ENCODE results near the gene AKAP13. TPM values are rescaled to one million over a fixed set of nuclear protein-coding genes. Genes with fewer than 3 reads are reported as not detected.

Gene AKAP13
- total RNA-seq, 4 donors from 2014 or later = 332 to 362 (median 351) TPM

DNA sequence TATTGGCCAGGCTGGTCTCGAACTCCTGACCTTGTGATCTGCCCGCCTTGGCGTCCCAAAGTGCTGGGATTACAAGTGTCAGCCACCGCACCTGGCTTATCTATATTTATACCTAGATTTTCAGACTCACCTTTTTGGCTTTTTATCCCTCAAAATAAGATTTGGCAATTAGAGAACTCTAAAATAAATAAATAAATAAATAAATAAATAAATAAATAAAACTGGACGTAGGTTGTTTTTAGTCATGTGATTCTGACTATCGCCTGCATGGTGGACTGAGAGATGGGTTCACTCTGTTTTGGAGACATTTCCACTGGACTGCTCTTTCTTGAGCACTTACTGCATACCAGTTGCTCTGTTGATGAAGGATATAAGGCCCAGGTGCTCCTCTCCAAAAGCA is 46.2 kb upstream of the AKAP13 start:
- H3K27ac ChIP-seq = no peak overlapping the region
- H3K4me3 ChIP-seq = no peak overlapping the region
- H3K36me3 ChIP-seq = no peaks in the 10 kb centered on the region
- 94 to 97% methylated on average over 6 of the region's 6 CpGs for WGBS, 2 donors
- no peak for DNase-seq (ENCODE audit: low spot score in 2 of 2)
- TF ChIP-seq, protein P1, sequence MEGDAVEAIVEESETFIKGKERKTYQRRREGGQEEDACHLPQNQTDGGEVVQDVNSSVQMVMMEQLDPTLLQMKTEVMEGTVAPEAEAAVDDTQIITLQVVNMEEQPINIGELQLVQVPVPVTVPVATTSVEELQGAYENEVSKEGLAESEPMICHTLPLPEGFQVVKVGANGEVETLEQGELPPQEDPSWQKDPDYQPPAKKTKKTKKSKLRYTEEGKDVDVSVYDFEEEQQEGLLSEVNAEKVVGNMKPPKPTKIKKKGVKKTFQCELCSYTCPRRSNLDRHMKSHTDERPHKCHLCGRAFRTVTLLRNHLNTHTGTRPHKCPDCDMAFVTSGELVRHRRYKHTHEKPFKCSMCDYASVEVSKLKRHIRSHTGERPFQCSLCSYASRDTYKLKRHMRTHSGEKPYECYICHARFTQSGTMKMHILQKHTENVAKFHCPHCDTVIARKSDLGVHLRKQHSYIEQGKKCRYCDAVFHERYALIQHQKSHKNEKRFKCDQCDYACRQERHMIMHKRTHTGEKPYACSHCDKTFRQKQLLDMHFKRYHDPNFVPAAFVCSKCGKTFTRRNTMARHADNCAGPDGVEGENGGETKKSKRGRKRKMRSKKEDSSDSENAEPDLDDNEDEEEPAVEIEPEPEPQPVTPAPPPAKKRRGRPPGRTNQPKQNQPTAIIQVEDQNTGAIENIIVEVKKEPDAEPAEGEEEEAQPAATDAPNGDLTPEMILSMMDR (IDR thresholded peaks at IDR 0.05) = no peak
- TF ChIP-seq EP300 (IDR thresholded peaks at IDR 0.05) (no peak), POLR2A (IDR thresholded peaks at IDR 0.05) (no peak)
- no peaks in the 10 kb centered on the region for H3K27me3 ChIP-seq
- H3K9me3 ChIP-seq = no peaks in the 10 kb centered on the region
- H3K4me1 ChIP-seq = peaks cover 0 to 24% (median 16%) of the 10 kb centered on the region in 4 donors

DNA sequence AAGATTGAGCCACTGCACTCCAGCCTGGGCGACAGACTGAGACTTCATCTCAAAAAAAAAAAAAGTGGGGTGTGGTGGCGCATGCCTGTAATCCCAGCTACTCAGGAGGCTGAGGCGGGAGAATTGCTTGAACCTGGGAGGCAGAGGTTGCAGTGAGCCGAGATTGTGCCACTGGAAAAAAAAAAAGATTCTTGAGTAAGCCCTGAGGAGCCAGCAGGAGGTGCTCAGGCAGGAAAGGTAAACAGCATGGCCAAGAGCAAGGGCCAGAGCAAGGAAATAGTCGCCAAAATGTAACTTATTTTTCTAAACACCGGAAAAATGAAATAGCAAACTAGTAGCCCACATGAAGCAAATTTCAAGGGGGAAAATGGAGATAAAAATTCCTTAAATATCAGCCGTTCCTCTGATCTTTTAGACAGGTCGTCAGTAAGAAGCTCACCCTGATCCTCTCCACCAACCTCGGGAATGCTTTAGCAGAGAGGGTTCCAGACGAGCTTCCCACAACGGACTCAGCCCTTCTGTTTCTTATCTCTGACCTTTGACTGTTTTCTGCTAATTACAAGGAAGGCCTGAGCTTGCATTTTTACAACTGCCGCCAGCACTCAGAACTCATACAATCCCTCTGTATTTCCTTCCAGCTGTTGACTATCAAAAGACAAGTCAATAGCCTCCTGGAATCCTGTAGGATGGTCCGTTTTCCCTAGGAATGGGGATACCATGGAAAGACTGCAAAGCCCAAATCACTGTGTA is 45.0 kb upstream of the AKAP13 start:
- H3K36me3 ChIP-seq = no peaks in the 10 kb centered on the region
- H3K4me3 ChIP-seq = no peak overlapping the region
- no peaks in the 10 kb centered on the region for H3K9me3 ChIP-seq
- 65 to 69% methylated on average over 13 of the region's 13 CpGs for WGBS, 2 donors
- TF ChIP-seq EP300 (IDR thresholded peaks at IDR 0.05) = no peak
- no peak for TF ChIP-seq POLR2A (IDR thresholded peaks at IDR 0.05)
- TF ChIP-seq, protein P1 (IDR thresholded peaks at IDR 0.05) = no peak
- H3K4me1 ChIP-seq = peaks cover 0 to 18% (median 12%) of the 10 kb centered on the region in 4 donors
- no peaks in the 10 kb centered on the region for H3K27me3 ChIP-seq
- no peak for DNase-seq (ENCODE audit: low spot score in 2 of 2)
- no peak overlapping the region for H3K27ac ChIP-seq

DNA sequence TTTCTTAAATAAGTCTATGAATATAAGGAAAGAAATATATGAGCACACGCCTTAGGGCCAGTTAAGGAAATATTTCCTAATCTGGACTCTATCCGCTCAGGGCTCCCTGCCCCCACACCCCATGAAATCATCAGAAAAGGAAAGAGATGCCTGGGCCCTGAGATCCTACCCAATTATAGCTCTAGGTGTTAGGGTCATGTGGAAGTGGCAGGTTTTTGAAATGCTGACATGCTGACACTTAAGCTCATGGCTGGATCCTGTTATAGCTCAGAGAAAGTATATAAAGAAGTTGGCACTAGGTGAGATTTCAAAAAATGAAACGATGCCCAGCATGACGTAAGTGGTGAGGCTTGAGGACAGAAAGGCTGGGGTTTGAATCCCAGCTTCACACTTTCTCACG is 43.5 kb upstream of the AKAP13 start:
- Histone ChIP-seq H3K27ac (no peak overlapping the region), H3K36me3 (no peaks in the 10 kb centered on the region), H3K27me3 (no peaks in the 10 kb centered on the region), H3K4me3 (no peak overlapping the region), H3K4me1 (peaks cover 0 to 3% (median under 1%) of the 10 kb centered on the region in 4 donors), H3K9me3 (no peaks in the 10 kb centered on the region)
- WGBS, 2 donors = 76 to 82% methylated on average over 5 of the region's 5 CpGs
- DNase-seq (ENCODE audit: low spot score in 2 of 2) = no peak
- TF ChIP-seq EP300 (IDR thresholded peaks at IDR 0.05) (no peak), POLR2A (IDR thresholded peaks at IDR 0.05) (no peak)
- TF ChIP-seq, protein P1 (IDR thresholded peaks at IDR 0.05) = no peak

DNA sequence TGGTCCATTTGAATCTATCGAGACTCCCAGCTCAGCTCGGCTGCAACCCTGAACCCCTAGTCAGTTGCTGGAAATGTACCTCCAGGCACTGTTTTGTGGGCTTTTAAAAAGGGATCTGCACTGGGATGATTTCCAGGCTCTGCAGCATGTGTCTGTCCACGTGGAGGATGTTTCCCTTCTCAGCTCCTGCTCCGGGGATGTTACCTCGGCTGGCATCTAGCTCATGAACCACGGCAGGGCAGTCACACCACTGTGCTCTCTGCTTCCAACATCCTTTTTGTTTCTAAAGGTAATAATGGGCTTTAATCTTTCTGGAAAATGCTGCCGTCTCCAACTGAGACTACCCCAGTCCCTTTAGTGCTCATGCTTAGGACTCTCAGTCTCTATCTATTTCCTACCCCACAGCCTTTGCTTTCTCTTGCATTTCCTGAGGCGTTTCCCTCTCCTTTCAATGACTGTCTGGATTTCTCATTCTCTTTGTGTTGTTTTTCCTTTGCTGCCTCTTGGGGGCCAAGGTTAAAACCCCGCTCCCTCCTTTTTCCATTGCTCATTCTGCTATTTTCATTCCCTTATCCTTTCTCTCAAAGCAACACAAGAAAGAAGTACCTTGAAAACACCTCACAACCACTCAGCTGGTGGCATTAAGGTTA is 42.9 kb upstream of the AKAP13 start:
- Histone ChIP-seq H3K9me3 (no peaks in the 10 kb centered on the region), H3K27me3 (no peaks in the 10 kb centered on the region), H3K4me1 (no peaks in the 10 kb centered on the region), H3K27ac (peak overlapping the region in 1 of 4 donors; percentile 7), H3K36me3 (no peaks in the 10 kb centered on the region), H3K4me3 (no peak overlapping the region)
- WGBS, 2 donors = 35 to 44% methylated on average over 9 of the region's 9 CpGs
- TF ChIP-seq EP300 (IDR thresholded peaks at IDR 0.05) = no peak
- TF ChIP-seq POLR2A (IDR thresholded peaks at IDR 0.05) = no peak
- TF ChIP-seq, protein P1 (IDR thresholded peaks at IDR 0.05) = no peak
- no peak for DNase-seq (ENCODE audit: low spot score in 2 of 2)

DNA sequence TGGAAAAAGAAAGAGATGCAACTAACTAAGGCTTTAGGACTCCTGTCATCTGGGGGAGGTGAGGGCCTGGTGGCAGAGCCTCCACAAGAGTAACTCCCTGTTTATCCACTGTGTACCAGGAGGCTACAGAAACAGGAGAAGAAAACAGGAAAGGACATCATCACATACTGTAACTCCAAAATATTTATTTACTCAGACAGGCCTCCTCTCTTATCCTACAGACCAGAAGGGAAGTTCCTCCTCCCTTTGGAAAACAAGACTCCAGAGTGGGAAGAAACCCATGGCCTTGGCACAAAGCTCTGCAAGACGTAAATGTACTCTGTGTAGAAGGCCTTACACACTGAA is 40.1 kb upstream of the AKAP13 start:
- Histone ChIP-seq H3K27me3 (no peaks in the 10 kb centered on the region), H3K27ac (no peak overlapping the region), H3K36me3 (no peaks in the 10 kb centered on the region), H3K4me1 (peaks cover 0 to 4% (median 1%) of the 10 kb centered on the region in 4 donors), H3K4me3 (no peak overlapping the region), H3K9me3 (no peaks in the 10 kb centered on the region)
- TF ChIP-seq EP300 (IDR thresholded peaks at IDR 0.05) = no peak
- TF ChIP-seq, protein P1 (IDR thresholded peaks at IDR 0.05) = no peak
- no peak for TF ChIP-seq POLR2A (IDR thresholded peaks at IDR 0.05)
- no peak for DNase-seq (ENCODE audit: low spot score in 2 of 2)
- 70 to 71% methylated on average over 1 of the region's 1 CpG for WGBS, 2 donors
